ENCODE measurements around the gene RNF112. TPM values are rescaled to one million over a fixed set of nuclear protein-coding genes. Genes with fewer than 3 reads are reported as not detected.

Gene RNF112
- total and polyA plus RNA-seq, 3 donors from 2014 or later = 2.1 to 8.1 (median 4.6) TPM

DNA sequence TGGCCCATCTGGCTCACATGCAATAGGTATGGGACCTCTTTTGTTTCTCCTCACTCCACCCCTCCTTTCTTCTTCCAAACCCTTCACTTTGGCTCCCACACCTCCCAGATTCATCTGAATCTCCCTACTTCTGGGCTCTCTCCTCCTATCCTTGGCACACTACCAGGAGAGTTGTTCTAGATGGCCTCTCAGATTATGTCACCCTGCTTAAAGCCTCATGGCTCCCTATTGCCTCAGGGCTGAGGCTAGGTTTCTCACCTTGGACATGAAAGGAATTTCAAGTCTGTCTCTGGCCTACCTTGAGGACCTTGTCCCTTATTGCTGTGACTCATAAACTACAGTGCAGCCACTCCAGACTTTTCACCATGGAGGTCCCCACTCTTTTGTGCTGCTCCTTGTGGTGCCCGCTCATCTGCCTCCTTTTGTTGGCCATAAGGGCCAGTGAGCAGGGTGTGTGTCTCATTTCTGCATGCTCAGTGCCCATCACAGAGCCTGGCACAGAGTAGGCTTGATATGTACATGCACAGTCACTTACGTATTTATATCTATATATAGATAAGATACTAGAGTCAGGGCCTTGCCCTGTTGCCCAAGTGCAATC lies 23.0 kb upstream of the RNF112 start:
- H3K27me3 ChIP-seq = no peaks in the 10 kb centered on the region
- no peaks in the 10 kb centered on the region for H3K36me3 ChIP-seq (ENCODE audit: low read depth, missing control alignments)
- H3K4me3 ChIP-seq = no peak overlapping the region
- peaks cover 66% of the 10 kb centered on the region for H3K4me1 ChIP-seq
- intact Hi-C loops (cut with DNase I; ENCODE audit: low total_unique reads) = no loop called here
- H3K27ac ChIP-seq = peak overlapping the region; percentile 61 to 87
- WGBS, 2 donors = 81 to 86% methylated on average over 2 of the region's 2 CpGs
- TF ChIP-seq POLR2A (IDR thresholded peaks at IDR 0.05) (no peak), CTCF (IDR thresholded peaks at IDR 0.05) (no peak)
- H3K9me3 ChIP-seq = no peaks in the 10 kb centered on the region
- DNase-seq = no peak

- Histone ChIP-seq H3K9me3 (no peaks in the 10 kb centered on the region), H3K4me1 (peaks cover 62% of the 10 kb centered on the region), H3K27ac (peak overlapping the region in 1 of 2 donors; percentile 87), H3K27me3 (no peaks in the 10 kb centered on the region), H3K4me3 (no peak overlapping the region), H3K36me3 (ENCODE audit: low read depth, missing control alignments) (no peaks in the 10 kb centered on the region)
- DNase-seq = peak; percentile 71
- TF ChIP-seq CTCF (IDR thresholded peaks at IDR 0.05) = no peak
- TF ChIP-seq POLR2A (IDR thresholded peaks at IDR 0.05) = no peak
- intact Hi-C loops (cut with DNase I; ENCODE audit: low total_unique reads) = no loop called here
- WGBS, 2 donors = 63 to 64% methylated on average over 5 of the region's 5 CpGs
These were observed 21.9 kb upstream of the RNF112 start for GRCh38 chr17:19388791-19389785.

DNA sequence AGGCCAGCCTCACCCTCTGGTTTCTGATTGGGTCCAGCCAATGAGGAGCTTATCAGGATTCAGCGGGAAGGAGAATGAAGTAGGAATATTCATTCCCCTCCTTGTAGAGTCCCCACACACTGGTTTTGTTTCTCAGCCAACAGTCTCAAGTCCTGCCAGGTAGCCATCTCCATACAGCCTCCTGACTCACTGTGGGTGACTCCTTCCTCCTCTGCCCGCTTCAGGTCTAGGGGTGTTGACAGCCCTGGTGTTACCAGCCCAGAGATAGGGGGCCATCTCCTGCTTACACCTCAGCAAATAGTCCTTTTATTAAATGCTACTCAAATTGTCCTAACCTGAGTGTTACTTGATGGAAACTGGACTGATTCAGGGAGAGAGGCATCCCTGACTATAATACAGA lies 20.1 kb upstream of the RNF112 start:
- H3K27me3 ChIP-seq = no peaks in the 10 kb centered on the region
- H3K9me3 ChIP-seq = no peaks in the 10 kb centered on the region
- WGBS, 2 donors = 83 to 100% methylated on average over 1 to 2 of the region's 2 CpGs
- peaks cover 44% of the 10 kb centered on the region for H3K4me1 ChIP-seq
- peak overlapping the region in 1 of 2 donors; percentile 87 for H3K27ac ChIP-seq
- intact Hi-C loops (cut with DNase I; ENCODE audit: low total_unique reads) = no loop called here
- no peak overlapping the region for H3K4me3 ChIP-seq
- no peak for TF ChIP-seq POLR2A (IDR thresholded peaks at IDR 0.05)
- no peak for TF ChIP-seq CTCF (IDR thresholded peaks at IDR 0.05)
- DNase-seq = no peak
- H3K36me3 ChIP-seq (ENCODE audit: low read depth, missing control alignments) = no peaks in the 10 kb centered on the region

DNA sequence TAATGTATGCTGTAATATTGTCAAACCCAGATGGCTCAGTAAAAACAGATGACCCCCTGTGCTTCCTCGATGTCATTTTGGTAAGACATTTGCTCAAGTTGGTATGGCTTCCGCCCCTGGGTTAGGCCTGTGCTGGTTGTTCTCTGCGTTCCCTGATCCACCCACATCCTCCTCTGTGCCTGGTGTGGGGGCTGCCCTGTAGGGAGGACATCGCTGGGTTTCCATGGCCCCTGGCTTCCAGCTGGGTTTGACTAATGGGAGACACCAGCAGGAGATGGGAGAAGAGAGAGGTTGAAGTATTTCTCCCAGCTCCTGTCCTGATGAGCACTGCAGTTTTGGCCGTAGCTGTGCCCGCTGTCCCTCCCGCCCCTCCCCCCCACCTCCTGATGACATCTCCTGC lies 19.6 kb upstream of the RNF112 start:
- no peak for DNase-seq
- intact Hi-C loops (cut with DNase I; ENCODE audit: low total_unique reads) = no loop called here

More for the DNA sequence above, 19.6 kb upstream of the RNF112 start:
- no peaks in the 10 kb centered on the region for H3K27me3 ChIP-seq
- no peak overlapping the region for H3K27ac ChIP-seq
- no peak for TF ChIP-seq CTCF (IDR thresholded peaks at IDR 0.05)
- no peak for TF ChIP-seq POLR2A (IDR thresholded peaks at IDR 0.05)
- H3K36me3 ChIP-seq (ENCODE audit: low read depth, missing control alignments) = no peaks in the 10 kb centered on the region
- no peak overlapping the region for H3K4me3 ChIP-seq
- WGBS, 2 donors = 77 to 87% methylated on average over 6 to 7 of the region's 7 CpGs
- H3K9me3 ChIP-seq = no peaks in the 10 kb centered on the region
- peaks cover 39% of the 10 kb centered on the region for H3K4me1 ChIP-seq

Measured in testis (tissue), 3 donors.